IMR-90 (cell line): Measurements from ENCODE around the gene SLC6A6. TPM values are rescaled to one million over a fixed set of nuclear protein-coding genes. Genes with fewer than 3 reads are reported as not detected.

ENCODE experiments used
- ATAC-seq: fragments of 200-7000 bp; cut with Tn5 transposase; 2 replicates; pipeline ENCODE4 v1.9.1; 2020; ENCODE audit warnings: low read depth, mild to moderate bottlenecking, moderate library complexity
- BruUV-seq: library from RNA; stranded (reverse); fragments of 400-500 nt; replicated peaks from 2 replicates; lab custom pipeline; 2021; lab: Mats Ljungman, UMichigan
- CTCF ChIA-PET: fragments of 300-600 bp; formaldehyde crosslinking; extraction: SDS; loops from one replicate; lab custom pipeline; 2021; ENCODE audit warnings: antibody characterized with exemption; lab: Yijun Ruan, JAX
- POLR2A ChIA-PET: fragments of 300-600 bp; sonication (Branson Sonifier 250); formaldehyde crosslinking; loops from one replicate; lab custom pipeline; 2022; ENCODE audit warnings: antibody characterized with exemption; ENCODE audit not compliant: unreplicated experiment; lab: Charles Lee
- DNase-seq: peaks from one replicate; pipeline ENCODE4 v3.0.0; 2013
- H2AFZ ChIP-seq: replicated peaks from 2 replicates; pipeline ENCODE3; 2013; ENCODE audit warnings: low read length, mild to moderate bottlenecking; ENCODE audit not compliant: poor library complexity
- H2AK5ac ChIP-seq: 2 replicates; pipeline ENCODE4 v1.6.1; 2013; ENCODE audit warnings: low read depth, low read length, inconsistent platforms
- H2AK9ac ChIP-seq: replicated peaks from 2 replicates; pipeline ENCODE3; 2013; ENCODE audit warnings: mild to moderate bottlenecking, low read depth, low read length, moderate library complexity; ENCODE audit not compliant: poor library complexity
- H2BK120ac ChIP-seq: 2 replicates; pipeline ENCODE4 v1.6.1; 2013; ENCODE audit warnings: low read depth, low read length, inconsistent platforms
- H2BK15ac ChIP-seq: 3 replicates; pipeline ENCODE4 v1.6.1; 2013; ENCODE audit warnings: low read depth, low read length, inconsistent platforms
- H2BK20ac ChIP-seq: 2 replicates; pipeline ENCODE4 v1.6.1; 2013; ENCODE audit warnings: low read depth, mild to moderate bottlenecking, inconsistent platforms, low read length, moderate library complexity
- H2BK5ac ChIP-seq: 2 replicates; pipeline ENCODE4 v1.6.1; 2013; ENCODE audit warnings: mild to moderate bottlenecking, low read depth, low read length, inconsistent platforms; ENCODE audit not compliant: poor library complexity, severe bottlenecking
- H3K14ac ChIP-seq: replicated peaks from 2 replicates; pipeline ENCODE4 v1.6.1; 2013; ENCODE audit warnings: low read depth, low read length, inconsistent platforms
- H3K18ac ChIP-seq: 2 replicates; pipeline ENCODE4 v1.6.1; 2013; ENCODE audit warnings: low read depth, low read length, control low read depth
- H3K23ac ChIP-seq: 2 replicates; pipeline ENCODE4 v1.6.1; 2013; ENCODE audit warnings: low read depth, low read length, inconsistent platforms
- H3K27ac ChIP-seq: 2 replicates; pipeline ENCODE4 v1.5.1; 2013; ENCODE audit warnings: mild to moderate bottlenecking, control low read depth, low read length; ENCODE audit not compliant: insufficient read depth
- H3K27me3 ChIP-seq: 2 replicates; pipeline ENCODE4 v1.6.1; 2013; ENCODE audit warnings: low read length; ENCODE audit not compliant: control insufficient read depth, insufficient read depth
- H3K36me3 ChIP-seq: 2 replicates; pipeline ENCODE4 v1.6.1; 2013; ENCODE audit warnings: low read length, mixed read lengths; ENCODE audit not compliant: control insufficient read depth, insufficient read depth
- H3K4ac ChIP-seq: 2 replicates; pipeline ENCODE4 v1.6.1; 2013; ENCODE audit warnings: low read depth, low read length, inconsistent platforms
- H3K4me1 ChIP-seq: 2 replicates; pipeline ENCODE4 v1.6.1; 2013; ENCODE audit warnings: low read length, mixed read lengths; ENCODE audit not compliant: control insufficient read depth, insufficient read depth
- H3K4me2 ChIP-seq: 2 replicates; pipeline ENCODE4 v1.6.1; 2013; ENCODE audit warnings: low read depth, mild to moderate bottlenecking, control low read depth, low read length, moderate library complexity
- H3K4me3 ChIP-seq: 2 replicates; pipeline ENCODE4 v1.5.1; 2013; ENCODE audit warnings: low read depth, mild to moderate bottlenecking, control low read depth, low read length, moderate library complexity; ENCODE audit not compliant: insufficient read depth
- H3K56ac ChIP-seq: 2 replicates; pipeline ENCODE4 v1.6.1; 2013; ENCODE audit warnings: low read length, inconsistent platforms; ENCODE audit not compliant: insufficient read depth; ENCODE audit errors: extremely low read depth
- H3K79me1 ChIP-seq, 2 experiments: 2 replicates each; pipeline ENCODE4 v1.6.1; 2013; ENCODE audit warnings: low read length in 2 of 2, inconsistent platforms in 1 of 2, low read depth in 1 of 2
- H3K9ac ChIP-seq: 2 replicates; pipeline ENCODE4 v1.6.1; 2013; ENCODE audit warnings: low read depth, low read length, control low read depth
- H3K9me1 ChIP-seq: 2 replicates; pipeline ENCODE4 v1.6.1; 2013; ENCODE audit warnings: low read length, inconsistent platforms; ENCODE audit not compliant: insufficient read depth
- H3K9me3 ChIP-seq: 2 replicates; pipeline ENCODE4 v1.6.1; 2013; ENCODE audit warnings: low read length; ENCODE audit not compliant: control insufficient read depth, insufficient read depth
- H4K20me1 ChIP-seq: 2 replicates; pipeline ENCODE4 v1.6.1; 2013; ENCODE audit warnings: low read length, inconsistent platforms; ENCODE audit not compliant: insufficient read depth
- H4K5ac ChIP-seq: 2 replicates; pipeline ENCODE4 v1.6.1; 2013; ENCODE audit warnings: mild to moderate bottlenecking, low read depth, low read length, control low read depth
- H4K8ac ChIP-seq, 2 experiments: 2 replicates each; pipeline ENCODE4 v1.6.1; 2013; ENCODE audit warnings: low read depth in 2 of 2, low read length in 2 of 2, control low read depth in 1 of 2, inconsistent platforms in 1 of 2
- H4K91ac ChIP-seq: 2 replicates; pipeline ENCODE4 v1.6.1; 2013; ENCODE audit warnings: low read depth, low read length, inconsistent platforms; ENCODE audit not compliant: insufficient read depth
- BHLHE40 ChIP-seq: fragments of 150-350 bp; IDR thresholded peaks from 2 replicates; pipeline ENCODE4 v1.6.1; 2016; ENCODE audit warnings: mild to moderate bottlenecking, low read depth, low read length
- CEBPB ChIP-seq: IDR thresholded peaks from 2 replicates; pipeline ENCODE4 v1.6.1; 2012; ENCODE audit warnings: low read depth, low read length, improper control_type of control experiment
- MAZ ChIP-seq: IDR thresholded peaks from 2 replicates; pipeline ENCODE4 v1.6.1; 2012; ENCODE audit warnings: low read depth, mild to moderate bottlenecking, low read length, improper control_type of control experiment, moderate library complexity, borderline replicate concordance
- WGBS, 2 experiments: methylation state at CpG; one replicate each; pipeline versions ENCODE4 v1.1.5 to v1.1.7; 2013; ENCODE audit warnings: missing lambda C conversion rate in 2 of 2; ENCODE audit not compliant: insufficient read length in 1 of 2; ENCODE audit errors: extremely low coverage in 2 of 2; 5-methylcytosine and 5-hydroxymethylcytosine counted together
- dilution Hi-C: fragments of 300-500 bp; cut with HindIII; formaldehyde crosslinking; loops from one replicate; pipeline ENCODE4 v1.14.3; 2018; ENCODE audit warnings: low sequenced_read_pairs; ENCODE audit not compliant: unreplicated experiment
- in situ Hi-C: fragments of 300-500 bp; cut with MboI; formaldehyde crosslinking; loops from 3 replicates; pipeline ENCODE4 v1.14.3; 2019; ENCODE audit warnings: low sequenced_read_pairs, inconsistent platforms, mixed read lengths
- intact Hi-C: fragments of 100-400 bp; cut with micrococcal nuclease; formaldehyde crosslinking; loops from 2 replicates; pipeline ENCODE4 v1.10.0; 2022
- polyA plus RNA-seq, 3 experiments: library from polyadenylated mRNA; depleted of rRNA; stranded (reverse); fragments of >200 nt; gene quantifications; 2 replicates each; pipeline ENCODE4 v1.2.3, GENCODE V29; 2012; ENCODE audit warnings: low replicate concordance in 1 of 3
- total RNA-seq: library from RNA; depleted of rRNA; stranded (reverse); fragments of >200 nt; gene quantifications from 2 replicates; pipeline ENCODE4 v1.2.3, GENCODE V29; 2012

SLC6A6 gene
- total and polyA plus RNA-seq, 2 of the 4 experiments (the other 2 are of a cell fraction), result 29.9 to 39.4 TPM

DNA sequence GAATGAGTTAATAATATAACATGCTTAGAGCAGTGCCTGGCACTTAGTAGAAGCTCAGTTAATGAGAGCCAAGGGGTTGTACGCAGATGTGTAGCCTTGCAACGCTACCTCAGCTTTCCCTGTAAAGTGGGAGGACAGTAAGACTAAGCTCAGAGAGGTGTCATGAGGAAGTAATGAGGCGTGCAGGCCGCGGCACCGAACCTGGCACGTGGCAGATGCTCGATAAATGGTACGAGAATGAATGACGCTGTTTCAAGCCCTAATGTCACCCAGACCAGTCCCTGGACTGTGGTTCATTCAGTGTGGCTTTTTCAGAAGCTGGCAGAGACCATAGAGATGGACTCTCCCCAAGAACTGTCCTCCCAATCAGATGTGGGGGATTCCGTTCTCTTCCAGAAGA is 116.5 kb downstream of the SLC6A6 start:
- H3K9me3 ChIP-seq, result no peaks in the 10 kb centered on the region
- intact Hi-C loops (no loop called here), in situ Hi-C loops (no loop called here), dilution Hi-C loops (no loop called here)
- TF ChIP-seq CEBPB (no peak), MAZ (no peak), BHLHE40 (no peak)
- no peaks in the 10 kb centered on the region for H4K20me1 ChIP-seq
- H3K23ac ChIP-seq, result no peak overlapping the region
- H3K14ac ChIP-seq, result no peak overlapping the region
- H3K36me3 ChIP-seq, result no peaks in the 10 kb centered on the region
- no peak overlapping the region for H3K9ac ChIP-seq
- H4K5ac ChIP-seq, result no peak overlapping the region
- H2AK5ac ChIP-seq, result no peak overlapping the region
- H3K4me3 ChIP-seq, result no peak overlapping the region
- H3K79me1 ChIP-seq, result no peaks in the 10 kb centered on the region
- no peak overlapping the region for H3K27ac ChIP-seq
- no peak overlapping the region for H4K8ac ChIP-seq
- H2AFZ ChIP-seq, result no peak overlapping the region
- BruUV-seq, result no TSS peak
- H3K9me1 ChIP-seq, result no peaks in the 10 kb centered on the region
- no peak overlapping the region for H2BK5ac ChIP-seq
- no peak overlapping the region for H3K4ac ChIP-seq
- ChIA-PET POLR2A (no interaction called here), CTCF (no interaction called here)
- H3K56ac ChIP-seq, result no peak overlapping the region
- H4K91ac ChIP-seq, result no peak overlapping the region
- ATAC-seq (no peak), DNase-seq (no peak)
- no peak overlapping the region for H2BK20ac ChIP-seq
- H2BK120ac ChIP-seq, result no peak overlapping the region
- WGBS, 2 experiments, result 98% methylated on average over 9 of the region's 11 CpGs; no CpG with 5 or more reads in 1 of the 2 experiments
- H2AK9ac ChIP-seq, result no peak overlapping the region
- no peak overlapping the region for H3K18ac ChIP-seq
- no peaks in the 10 kb centered on the region for H3K4me1 ChIP-seq
- H3K4me2 ChIP-seq, result no peak overlapping the region
- no peak overlapping the region for H2BK15ac ChIP-seq
- H3K27me3 ChIP-seq, result peaks cover 19% of the 10 kb centered on the region
